ENCODE results near the gene ZC2HC1B. TPM values are rescaled to one million over a fixed set of nuclear protein-coding genes. Genes with fewer than 3 reads are reported as not detected.

ZC2HC1B gene
- total RNA-seq, 4 donors from 2014 or later = not detected

GRCh38 chr6:143952060-143952778 lies 87.9 kb downstream of the ZC2HC1B start:
- Histone ChIP-seq H3K36me3 (no peaks in the 10 kb centered on the region), H3K9me3 (no peaks in the 10 kb centered on the region), H3K27me3 (no peaks in the 10 kb centered on the region), H3K4me3 (no peak overlapping the region), H3K4me1 (peaks cover 0 to 23% (median 0%) of the 10 kb centered on the region in 4 donors), H3K27ac (no peak overlapping the region)
- no peak for DNase-seq
- TF ChIP-seq EP300 (IDR thresholded peaks at IDR 0.05; ENCODE audit: low read depth) (no peak), POLR2AphosphoS5 (IDR thresholded peaks at IDR 0.05) (no peak), CTCF (IDR thresholded peaks at IDR 0.05) (no peak), POLR2A (IDR thresholded peaks at IDR 0.05) (no peak)
- in situ Hi-C loops (cut with MboI; ENCODE audit: low pct_ligation_motif_present in 1 of 4, low pct_unique_long_range_greater_than_20kb in 1 of 4, low sequenced_read_pairs in 3 of 4) = no loop called here
- intact Hi-C loops (cut with DNase I; ENCODE audit: low total_unique reads) = no loop called here
- 85 to 87% methylated on average over 7 to 9 of the region's 9 CpGs for WGBS, 2 donors (ENCODE audit: low coverage in 1 of 2)

- DNase-seq = no peak
- Histone ChIP-seq H3K9me3 (no peaks in the 10 kb centered on the region), H3K4me3 (no peak overlapping the region), H3K36me3 (no peaks in the 10 kb centered on the region), H3K27me3 (no peaks in the 10 kb centered on the region), H3K4me1 (peaks cover 0 to 23% (median 0%) of the 10 kb centered on the region in 4 donors), H3K27ac (no peak overlapping the region)
- 84 to 100% methylated on average over 1 to 4 of the region's 4 CpGs for WGBS, 2 donors (ENCODE audit: low coverage in 1 of 2)
- no peak for TF ChIP-seq POLR2A (IDR thresholded peaks at IDR 0.05)
- in situ Hi-C loops (cut with MboI; ENCODE audit: low pct_ligation_motif_present in 1 of 4, low pct_unique_long_range_greater_than_20kb in 1 of 4, low sequenced_read_pairs in 3 of 4) = no loop called here
- intact Hi-C loops (cut with DNase I; ENCODE audit: low total_unique reads) = no loop called here
Measured at GRCh38 chr6:143952947-143953701, 88.8 kb downstream of the ZC2HC1B start.

GRCh38 chr6:143953922-143954321 lies 89.6 kb downstream of the ZC2HC1B start:
- H3K9me3 ChIP-seq = no peaks in the 10 kb centered on the region
- no peak overlapping the region for H3K4me3 ChIP-seq
- WGBS, 2 donors (ENCODE audit: low coverage in 1 of 2) = 88 to 92% methylated on average over 2 to 4 of the region's 4 CpGs
- no peaks in the 10 kb centered on the region for H3K36me3 ChIP-seq
- no peak overlapping the region for H3K27ac ChIP-seq
- H3K27me3 ChIP-seq = no peaks in the 10 kb centered on the region
- no peak for DNase-seq
- intact Hi-C loops (cut with DNase I; ENCODE audit: low total_unique reads) (no loop called here), in situ Hi-C loops (cut with MboI; ENCODE audit: low pct_ligation_motif_present in 1 of 4, low pct_unique_long_range_greater_than_20kb in 1 of 4, low sequenced_read_pairs in 3 of 4) (no loop called here)
- H3K4me1 ChIP-seq = peaks cover 0 to 23% (median 0%) of the 10 kb centered on the region in 4 donors
- TF ChIP-seq EP300 (IDR thresholded peaks at IDR 0.05; ENCODE audit: low read depth) = no peak

GRCh38 chr6:143955971-143956370 lies 91.7 kb downstream of the ZC2HC1B start:
- TF ChIP-seq CTCF (IDR thresholded peaks at IDR 0.05) (no peak), POLR2A (IDR thresholded peaks at IDR 0.05) (no peak), EP300 (IDR thresholded peaks at IDR 0.05; ENCODE audit: low read depth) (no peak), POLR2AphosphoS5 (IDR thresholded peaks at IDR 0.05) (no peak)
- Histone ChIP-seq H3K9me3 (no peaks in the 10 kb centered on the region), H3K27ac (no peak overlapping the region), H3K4me1 (peaks cover 0 to 6% (median 0%) of the 10 kb centered on the region in 4 donors), H3K27me3 (no peaks in the 10 kb centered on the region), H3K36me3 (no peaks in the 10 kb centered on the region), H3K4me3 (no peak overlapping the region)
- in situ Hi-C loops (cut with MboI; ENCODE audit: low pct_ligation_motif_present in 1 of 4, low pct_unique_long_range_greater_than_20kb in 1 of 4, low sequenced_read_pairs in 3 of 4) = no loop called here
- 95% methylated on average over 8 of the region's 8 CpGs; no CpG with 5 or more reads in 1 of the 2 donors for WGBS, 2 donors (ENCODE audit: low coverage in 1 of 2)
- no peak for DNase-seq
- intact Hi-C loops (cut with DNase I; ENCODE audit: low total_unique reads) = no loop called here

- 74 to 76% methylated on average over 4 of the region's 4 CpGs for WGBS, 2 donors (ENCODE audit: low coverage in 1 of 2)
- in situ Hi-C loops (cut with MboI; ENCODE audit: low pct_ligation_motif_present in 1 of 4, low pct_unique_long_range_greater_than_20kb in 1 of 4, low sequenced_read_pairs in 3 of 4) (no loop called here), intact Hi-C loops (cut with DNase I; ENCODE audit: low total_unique reads) (no loop called here)
- no peak for DNase-seq
- TF ChIP-seq EP300 (IDR thresholded peaks at IDR 0.05; ENCODE audit: low read depth) (no peak), POLR2AphosphoS5 (IDR thresholded peaks at IDR 0.05) (no peak), CTCF (IDR thresholded peaks at IDR 0.05) (no peak), POLR2A (IDR thresholded peaks at IDR 0.05) (no peak)
- Histone ChIP-seq H3K27me3 (no peaks in the 10 kb centered on the region), H3K4me1 (no peaks in the 10 kb centered on the region), H3K4me3 (no peak overlapping the region), H3K36me3 (no peaks in the 10 kb centered on the region), H3K27ac (no peak overlapping the region), H3K9me3 (no peaks in the 10 kb centered on the region)
Measured at GRCh38 chr6:143957679-143958274, 93.5 kb downstream of the ZC2HC1B start.

Measured in transverse colon (tissue), 4 donors.